Measurements from ENCODE around the gene PPFIA2. TPM values are rescaled to one million over a fixed set of nuclear protein-coding genes. Genes with fewer than 3 reads are reported as not detected.

PPFIA2 gene
- total RNA-seq, 1 donor from 2014 or later, result not detected

- H3K9me3 Mint-ChIP-seq, result no peaks in the 10 kb centered on the region
- no peaks in the 10 kb centered on the region for H3K36me3 Mint-ChIP-seq (ENCODE audit: low read depth)
- intact Hi-C loops (cut with micrococcal nuclease), result no loop called here
- no peak overlapping the region for H3K4me3 Mint-ChIP-seq
- H3K4me1 Mint-ChIP-seq, result no peaks in the 10 kb centered on the region
- no peak for TF ChIP-seq CTCF (IDR thresholded peaks at IDR 0.05)
- ChIA-PET POLR2A (no interaction called here), CTCF (no interaction called here)
- no peak for ATAC-seq (ENCODE audit: low read depth)
- H3K27ac Mint-ChIP-seq, result no peak overlapping the region
- H3K27me3 Mint-ChIP-seq, result no peaks in the 10 kb centered on the region
- DNase-seq, result no peak
Observed at GRCh38 chr12:81633127-81633526, 126.0 kb downstream of the PPFIA2 start.

- Mint-ChIP-seq H3K9me3 (no peaks in the 10 kb centered on the region), H3K27ac (no peak overlapping the region), H3K4me1 (no peaks in the 10 kb centered on the region), H3K4me3 (no peak overlapping the region), H3K36me3 (ENCODE audit: low read depth) (no peaks in the 10 kb centered on the region), H3K27me3 (no peaks in the 10 kb centered on the region)
- CTCF ChIA-PET, result no interaction called here
- intact Hi-C loops (cut with micrococcal nuclease), result no loop called here
- no peak for TF ChIP-seq CTCF (IDR thresholded peaks at IDR 0.05)
- no peak for DNase-seq
- POLR2A ChIA-PET, result no interaction called here
- ATAC-seq (ENCODE audit: low read depth), result no peak
Observed at GRCh38 chr12:81627336-81628189, 131.6 kb downstream of the PPFIA2 start.

- Mint-ChIP-seq H3K4me1 (no peaks in the 10 kb centered on the region), H3K36me3 (ENCODE audit: low read depth) (no peaks in the 10 kb centered on the region), H3K4me3 (no peak overlapping the region), H3K9me3 (no peaks in the 10 kb centered on the region), H3K27ac (no peak overlapping the region), H3K27me3 (no peaks in the 10 kb centered on the region)
- ChIA-PET CTCF (no interaction called here), POLR2A (no interaction called here)
- TF ChIP-seq CTCF (IDR thresholded peaks at IDR 0.05), result no peak
- ATAC-seq (ENCODE audit: low read depth) (no peak), DNase-seq (no peak)
- intact Hi-C loops (cut with micrococcal nuclease), result no loop called here
Observed at GRCh38 chr12:81626406-81626805, 132.7 kb downstream of the PPFIA2 start.

- H3K27ac Mint-ChIP-seq, result no peak overlapping the region
- CTCF ChIA-PET, result no interaction called here
Observed at GRCh38 chr12:81617915-81618314, 141.2 kb downstream of the PPFIA2 start.

More at GRCh38 chr12:81617915-81618314, 141.2 kb downstream of the PPFIA2 start:
- intact Hi-C loops (cut with micrococcal nuclease), result no loop called here
- POLR2A ChIA-PET, result no interaction called here
- H3K36me3 Mint-ChIP-seq (ENCODE audit: low read depth), result no peaks in the 10 kb centered on the region
- TF ChIP-seq CTCF (IDR thresholded peaks at IDR 0.05), result no peak
- DNase-seq, result no peak
- H3K4me1 Mint-ChIP-seq, result no peaks in the 10 kb centered on the region
- H3K27me3 Mint-ChIP-seq, result no peaks in the 10 kb centered on the region
- ATAC-seq (ENCODE audit: low read depth), result no peak
- no peaks in the 10 kb centered on the region for H3K9me3 Mint-ChIP-seq
- H3K4me3 Mint-ChIP-seq, result no peak overlapping the region

Data from activated B cell treated with CpG ODN at 0.5 μM for 24 hours (primary cell).